IMR-90 (cell line): ENCODE results near the gene PSMD9. TPM values are rescaled to one million over a fixed set of nuclear protein-coding genes. Genes with fewer than 3 reads are reported as not detected.

ENCODE experiments used
- ATAC-seq: fragments of 200-7000 bp; cut with Tn5 transposase; 2 replicates; pipeline ENCODE4 v1.9.1; 2020; ENCODE audit warnings: low read depth, mild to moderate bottlenecking, moderate library complexity
- BruUV-seq: library from RNA; stranded (reverse); fragments of 400-500 nt; replicated peaks from 2 replicates; lab custom pipeline; 2021; lab: Mats Ljungman, UMichigan
- CTCF ChIA-PET: fragments of 300-600 bp; formaldehyde crosslinking; extraction: SDS; loops from one replicate; lab custom pipeline; 2021; ENCODE audit warnings: antibody characterized with exemption; lab: Yijun Ruan, JAX
- POLR2A ChIA-PET: fragments of 300-600 bp; sonication (Branson Sonifier 250); formaldehyde crosslinking; loops from one replicate; lab custom pipeline; 2022; ENCODE audit warnings: antibody characterized with exemption; ENCODE audit not compliant: unreplicated experiment; lab: Charles Lee
- DNase-seq: peaks from one replicate; pipeline ENCODE4 v3.0.0; 2013
- H2AFZ ChIP-seq: replicated peaks from 2 replicates; pipeline ENCODE3; 2013; ENCODE audit warnings: low read length, mild to moderate bottlenecking; ENCODE audit not compliant: poor library complexity
- H2AK5ac ChIP-seq: 2 replicates; pipeline ENCODE4 v1.6.1; 2013; ENCODE audit warnings: low read depth, low read length, inconsistent platforms
- H2AK9ac ChIP-seq: replicated peaks from 2 replicates; pipeline ENCODE3; 2013; ENCODE audit warnings: mild to moderate bottlenecking, low read depth, low read length, moderate library complexity; ENCODE audit not compliant: poor library complexity
- H2BK120ac ChIP-seq: 2 replicates; pipeline ENCODE4 v1.6.1; 2013; ENCODE audit warnings: low read depth, low read length, inconsistent platforms
- H2BK15ac ChIP-seq: 3 replicates; pipeline ENCODE4 v1.6.1; 2013; ENCODE audit warnings: low read depth, low read length, inconsistent platforms
- H2BK20ac ChIP-seq: 2 replicates; pipeline ENCODE4 v1.6.1; 2013; ENCODE audit warnings: low read depth, mild to moderate bottlenecking, inconsistent platforms, low read length, moderate library complexity
- H2BK5ac ChIP-seq: 2 replicates; pipeline ENCODE4 v1.6.1; 2013; ENCODE audit warnings: mild to moderate bottlenecking, low read depth, low read length, inconsistent platforms; ENCODE audit not compliant: poor library complexity, severe bottlenecking
- H3K14ac ChIP-seq: replicated peaks from 2 replicates; pipeline ENCODE4 v1.6.1; 2013; ENCODE audit warnings: low read depth, low read length, inconsistent platforms
- H3K18ac ChIP-seq: 2 replicates; pipeline ENCODE4 v1.6.1; 2013; ENCODE audit warnings: low read depth, low read length, control low read depth
- H3K23ac ChIP-seq: 2 replicates; pipeline ENCODE4 v1.6.1; 2013; ENCODE audit warnings: low read depth, low read length, inconsistent platforms
- H3K27ac ChIP-seq: 2 replicates; pipeline ENCODE4 v1.5.1; 2013; ENCODE audit warnings: mild to moderate bottlenecking, control low read depth, low read length; ENCODE audit not compliant: insufficient read depth
- H3K27me3 ChIP-seq: 2 replicates; pipeline ENCODE4 v1.6.1; 2013; ENCODE audit warnings: low read length; ENCODE audit not compliant: control insufficient read depth, insufficient read depth
- H3K36me3 ChIP-seq: 2 replicates; pipeline ENCODE4 v1.6.1; 2013; ENCODE audit warnings: low read length, mixed read lengths; ENCODE audit not compliant: control insufficient read depth, insufficient read depth
- H3K4ac ChIP-seq: 2 replicates; pipeline ENCODE4 v1.6.1; 2013; ENCODE audit warnings: low read depth, low read length, inconsistent platforms
- H3K4me1 ChIP-seq: 2 replicates; pipeline ENCODE4 v1.6.1; 2013; ENCODE audit warnings: low read length, mixed read lengths; ENCODE audit not compliant: control insufficient read depth, insufficient read depth
- H3K4me2 ChIP-seq: 2 replicates; pipeline ENCODE4 v1.6.1; 2013; ENCODE audit warnings: low read depth, mild to moderate bottlenecking, control low read depth, low read length, moderate library complexity
- H3K4me3 ChIP-seq: 2 replicates; pipeline ENCODE4 v1.5.1; 2013; ENCODE audit warnings: low read depth, mild to moderate bottlenecking, control low read depth, low read length, moderate library complexity; ENCODE audit not compliant: insufficient read depth
- H3K56ac ChIP-seq: 2 replicates; pipeline ENCODE4 v1.6.1; 2013; ENCODE audit warnings: low read length, inconsistent platforms; ENCODE audit not compliant: insufficient read depth; ENCODE audit errors: extremely low read depth
- H3K79me1 ChIP-seq, 2 experiments: 2 replicates each; pipeline ENCODE4 v1.6.1; 2013; ENCODE audit warnings: low read length in 2 of 2, inconsistent platforms in 1 of 2, low read depth in 1 of 2
- H3K9ac ChIP-seq: 2 replicates; pipeline ENCODE4 v1.6.1; 2013; ENCODE audit warnings: low read depth, low read length, control low read depth
- H3K9me1 ChIP-seq: 2 replicates; pipeline ENCODE4 v1.6.1; 2013; ENCODE audit warnings: low read length, inconsistent platforms; ENCODE audit not compliant: insufficient read depth
- H3K9me3 ChIP-seq: 2 replicates; pipeline ENCODE4 v1.6.1; 2013; ENCODE audit warnings: low read length; ENCODE audit not compliant: control insufficient read depth, insufficient read depth
- H4K20me1 ChIP-seq: 2 replicates; pipeline ENCODE4 v1.6.1; 2013; ENCODE audit warnings: low read length, inconsistent platforms; ENCODE audit not compliant: insufficient read depth
- H4K5ac ChIP-seq: 2 replicates; pipeline ENCODE4 v1.6.1; 2013; ENCODE audit warnings: mild to moderate bottlenecking, low read depth, low read length, control low read depth
- H4K8ac ChIP-seq, 2 experiments: 2 replicates each; pipeline ENCODE4 v1.6.1; 2013; ENCODE audit warnings: low read depth in 2 of 2, low read length in 2 of 2, control low read depth in 1 of 2, inconsistent platforms in 1 of 2
- H4K91ac ChIP-seq: 2 replicates; pipeline ENCODE4 v1.6.1; 2013; ENCODE audit warnings: low read depth, low read length, inconsistent platforms; ENCODE audit not compliant: insufficient read depth
- FOS ChIP-seq: fragments of 150-350 bp; IDR thresholded peaks from 2 replicates; pipeline ENCODE4 v1.6.1; 2016; ENCODE audit warnings: low read depth, low read length
- RCOR1 ChIP-seq: IDR thresholded peaks from 2 replicates; pipeline ENCODE4 v1.6.1; 2012; ENCODE audit warnings: mild to moderate bottlenecking, low read length, improper control_type of control experiment; ENCODE audit not compliant: insufficient replicate concordance
- WGBS, 2 experiments: methylation state at CpG; one replicate each; pipeline versions ENCODE4 v1.1.5 to v1.1.7; 2013; ENCODE audit warnings: missing lambda C conversion rate in 2 of 2; ENCODE audit not compliant: insufficient read length in 1 of 2; ENCODE audit errors: extremely low coverage in 2 of 2; 5-methylcytosine and 5-hydroxymethylcytosine counted together
- dilution Hi-C: fragments of 300-500 bp; cut with HindIII; formaldehyde crosslinking; loops from one replicate; pipeline ENCODE4 v1.14.3; 2018; ENCODE audit warnings: low sequenced_read_pairs; ENCODE audit not compliant: unreplicated experiment
- in situ Hi-C: fragments of 300-500 bp; cut with MboI; formaldehyde crosslinking; loops from 3 replicates; pipeline ENCODE4 v1.14.3; 2019; ENCODE audit warnings: low sequenced_read_pairs, inconsistent platforms, mixed read lengths
- intact Hi-C: fragments of 100-400 bp; cut with micrococcal nuclease; formaldehyde crosslinking; loops from 2 replicates; pipeline ENCODE4 v1.10.0; 2022
- polyA plus RNA-seq, 3 experiments: library from polyadenylated mRNA; depleted of rRNA; stranded (reverse); fragments of >200 nt; gene quantifications; 2 replicates each; pipeline ENCODE4 v1.2.3, GENCODE V29; 2012; ENCODE audit warnings: low replicate concordance in 1 of 3
- total RNA-seq: library from RNA; depleted of rRNA; stranded (reverse); fragments of >200 nt; gene quantifications from 2 replicates; pipeline ENCODE4 v1.2.3, GENCODE V29; 2012
- TF ChIP-seq, protein P1 (sequence below): fragments of 150-350 bp; IDR thresholded peaks from 2 replicates; pipeline ENCODE4 v1.6.1; 2016; ENCODE audit warnings: low read depth, mild to moderate bottlenecking, low read length, moderate library complexity, borderline replicate concordance

PSMD9 gene
- total and polyA plus RNA-seq, 2 of the 4 experiments (the other 2 are of a cell fraction) = 135 to 142 TPM

GRCh38 chr12:121953117-121953692 is 64.6 kb downstream of the PSMD9 start (continued):
- TF ChIP-seq, protein P1, sequence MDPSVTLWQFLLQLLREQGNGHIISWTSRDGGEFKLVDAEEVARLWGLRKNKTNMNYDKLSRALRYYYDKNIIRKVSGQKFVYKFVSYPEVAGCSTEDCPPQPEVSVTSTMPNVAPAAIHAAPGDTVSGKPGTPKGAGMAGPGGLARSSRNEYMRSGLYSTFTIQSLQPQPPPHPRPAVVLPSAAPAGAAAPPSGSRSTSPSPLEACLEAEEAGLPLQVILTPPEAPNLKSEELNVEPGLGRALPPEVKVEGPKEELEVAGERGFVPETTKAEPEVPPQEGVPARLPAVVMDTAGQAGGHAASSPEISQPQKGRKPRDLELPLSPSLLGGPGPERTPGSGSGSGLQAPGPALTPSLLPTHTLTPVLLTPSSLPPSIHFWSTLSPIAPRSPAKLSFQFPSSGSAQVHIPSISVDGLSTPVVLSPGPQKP = no peak
- TF ChIP-seq FOS = no peak

DNA sequence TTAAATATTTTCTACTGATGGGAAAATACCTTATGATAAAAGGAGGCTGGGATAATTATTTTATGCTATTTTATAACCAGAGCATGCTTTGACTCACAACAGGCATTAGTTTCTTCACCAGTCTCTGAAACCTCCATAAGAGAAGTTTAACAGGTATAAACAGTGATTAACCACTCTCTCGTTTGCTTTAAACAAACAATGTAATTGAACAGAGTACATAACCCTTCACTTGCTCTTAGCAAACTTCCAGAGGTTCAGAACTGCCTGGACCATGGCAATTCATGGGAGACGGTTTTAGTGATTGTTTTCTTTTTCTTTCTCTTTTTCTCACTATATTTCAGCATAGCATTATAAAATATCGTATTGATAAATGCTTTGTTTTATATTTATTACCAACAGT is 65.1 kb downstream of the PSMD9 start:
- no peak overlapping the region for H3K18ac ChIP-seq
- H3K27me3 ChIP-seq = no peaks in the 10 kb centered on the region
- H2AFZ ChIP-seq = no peak overlapping the region
- CTCF ChIA-PET = no interaction called here
- H3K9ac ChIP-seq = no peak overlapping the region
- no peak for DNase-seq
- no peak overlapping the region for H2BK15ac ChIP-seq
- no peak for TF ChIP-seq RCOR1
- no peak overlapping the region for H3K4me2 ChIP-seq
- in situ Hi-C loops = no loop called here
- BruUV-seq = no TSS peak
- ATAC-seq = no peak
- H2AK9ac ChIP-seq = no peak overlapping the region
- intact Hi-C loops = loop anchor here (2.0 kb wide), 1 partner anchor 69 kb away; no protein-coding TSS in a partner anchor
- peaks cover 3% of the 10 kb centered on the region; the same call in 1 of the 2 replicates for H3K9me1 ChIP-seq
- H4K20me1 ChIP-seq = no peaks in the 10 kb centered on the region
- no peak overlapping the region for H4K5ac ChIP-seq
- peaks cover 2% of the 10 kb centered on the region; the same call in 1 of the 2 replicates for H3K9me3 ChIP-seq
- H3K27ac ChIP-seq = no peak overlapping the region
- H2AK5ac ChIP-seq = no peak overlapping the region
- H3K4ac ChIP-seq = no peak overlapping the region
- no peak overlapping the region for H2BK5ac ChIP-seq
- H4K8ac ChIP-seq = no peak overlapping the region
- peaks cover 3 to 23% of the 10 kb centered on the region in 2 experiments; a peak in 2 of 4 replicates for H3K79me1 ChIP-seq
- no peak overlapping the region for H3K14ac ChIP-seq
- no peak overlapping the region for H3K4me3 ChIP-seq
- 80% methylated on average over 1 of the region's 3 CpGs; no CpG with 5 or more reads in 1 of the 2 experiments for WGBS, 2 experiments
- no peak overlapping the region for H3K23ac ChIP-seq
- H2BK120ac ChIP-seq = no peak overlapping the region
- POLR2A ChIA-PET = no interaction called here
- H3K56ac ChIP-seq = no peak overlapping the region
- H3K4me1 ChIP-seq = peaks cover 6% of the 10 kb centered on the region
- dilution Hi-C loops = no loop called here
- no peak overlapping the region for H4K91ac ChIP-seq
- H2BK20ac ChIP-seq = no peak overlapping the region
- H3K36me3 ChIP-seq = 0 out of 2 replicates have a peak, but pooled peaks cover 1% of the 10 kb centered on the region
